ENCODE results near the gene ZNF771.

DNA sequence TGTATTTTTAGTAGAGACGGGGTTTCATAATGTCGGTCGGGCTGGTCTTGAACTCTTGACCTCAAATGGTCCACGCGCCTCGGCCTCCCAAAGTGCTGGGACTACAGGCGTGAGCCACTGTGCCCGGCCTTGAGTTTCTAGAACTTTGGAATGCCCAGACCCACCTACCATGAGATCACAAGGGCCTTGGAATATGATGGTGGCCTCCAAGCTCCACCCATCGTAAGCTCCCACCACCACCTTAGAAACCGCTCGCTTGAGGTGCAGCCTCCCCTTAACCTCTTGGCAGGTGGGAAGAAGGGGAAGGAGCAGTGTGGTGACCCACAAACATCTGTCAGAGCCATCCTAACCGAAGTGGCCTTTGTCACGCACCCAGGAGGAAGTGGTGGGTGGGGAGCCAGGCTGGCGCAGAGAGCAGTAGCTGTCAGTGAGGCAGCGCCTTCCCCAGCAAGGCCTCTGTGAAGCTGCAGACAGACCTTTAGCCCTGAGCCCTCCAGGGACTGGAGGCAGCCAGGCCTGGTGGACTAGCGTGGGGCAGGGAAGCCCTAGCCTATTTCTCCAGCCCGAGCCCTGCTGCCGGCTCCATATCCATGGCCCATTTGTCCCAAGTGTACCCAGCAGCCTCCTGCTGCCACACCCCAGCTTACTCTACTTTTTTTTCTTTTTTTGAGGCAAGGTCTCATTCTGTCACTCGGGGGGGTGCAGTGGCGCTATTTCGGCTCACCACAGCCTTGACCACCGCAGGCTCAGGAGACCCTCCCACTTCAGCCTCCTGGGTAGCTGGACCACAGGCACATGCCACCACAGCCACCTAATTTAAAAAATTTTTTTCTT lies 51.4 kb downstream of the ZNF771 start:
- no peak for TF ChIP-seq SP2 (IDR thresholded peaks at IDR 0.05; ENCODE audit: extremely low read depth, low read depth, low read length, poor library complexity, severe bottlenecking)
- TF ChIP-seq, protein P1, sequence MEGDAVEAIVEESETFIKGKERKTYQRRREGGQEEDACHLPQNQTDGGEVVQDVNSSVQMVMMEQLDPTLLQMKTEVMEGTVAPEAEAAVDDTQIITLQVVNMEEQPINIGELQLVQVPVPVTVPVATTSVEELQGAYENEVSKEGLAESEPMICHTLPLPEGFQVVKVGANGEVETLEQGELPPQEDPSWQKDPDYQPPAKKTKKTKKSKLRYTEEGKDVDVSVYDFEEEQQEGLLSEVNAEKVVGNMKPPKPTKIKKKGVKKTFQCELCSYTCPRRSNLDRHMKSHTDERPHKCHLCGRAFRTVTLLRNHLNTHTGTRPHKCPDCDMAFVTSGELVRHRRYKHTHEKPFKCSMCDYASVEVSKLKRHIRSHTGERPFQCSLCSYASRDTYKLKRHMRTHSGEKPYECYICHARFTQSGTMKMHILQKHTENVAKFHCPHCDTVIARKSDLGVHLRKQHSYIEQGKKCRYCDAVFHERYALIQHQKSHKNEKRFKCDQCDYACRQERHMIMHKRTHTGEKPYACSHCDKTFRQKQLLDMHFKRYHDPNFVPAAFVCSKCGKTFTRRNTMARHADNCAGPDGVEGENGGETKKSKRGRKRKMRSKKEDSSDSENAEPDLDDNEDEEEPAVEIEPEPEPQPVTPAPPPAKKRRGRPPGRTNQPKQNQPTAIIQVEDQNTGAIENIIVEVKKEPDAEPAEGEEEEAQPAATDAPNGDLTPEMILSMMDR (IDR thresholded peaks at IDR 0.05 in 2 of 3, conservative IDR thresholded peaks at IDR 0.05 in 1 of 3; ENCODE audit: insufficient read depth in 2 of 3, low read depth in 1 of 3, low read length in 3 of 3): no peak
- TF ChIP-seq PCBP1 (IDR thresholded peaks at IDR 0.05; ENCODE audit: low read depth, low read length, poor library complexity, severe bottlenecking): no peak
- no peak for TF ChIP-seq SRF (CRISPR knock-in tag; IDR thresholded peaks at IDR 0.05)
- no peak for TF ChIP-seq KDM5B (IDR thresholded peaks at IDR 0.05; ENCODE audit: insufficient replicate concordance, low read depth, low read length)
- no peak for TF ChIP-seq YBX1 (IDR thresholded peaks at IDR 0.05)
- TF ChIP-seq, protein P2, sequence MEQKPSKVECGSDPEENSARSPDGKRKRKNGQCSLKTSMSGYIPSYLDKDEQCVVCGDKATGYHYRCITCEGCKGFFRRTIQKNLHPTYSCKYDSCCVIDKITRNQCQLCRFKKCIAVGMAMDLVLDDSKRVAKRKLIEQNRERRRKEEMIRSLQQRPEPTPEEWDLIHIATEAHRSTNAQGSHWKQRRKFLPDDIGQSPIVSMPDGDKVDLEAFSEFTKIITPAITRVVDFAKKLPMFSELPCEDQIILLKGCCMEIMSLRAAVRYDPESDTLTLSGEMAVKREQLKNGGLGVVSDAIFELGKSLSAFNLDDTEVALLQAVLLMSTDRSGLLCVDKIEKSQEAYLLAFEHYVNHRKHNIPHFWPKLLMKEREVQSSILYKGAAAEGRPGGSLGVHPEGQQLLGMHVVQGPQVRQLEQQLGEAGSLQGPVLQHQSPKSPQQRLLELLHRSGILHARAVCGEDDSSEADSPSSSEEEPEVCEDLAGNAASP (IDR thresholded peaks at IDR 0.05): no peak
- no peak for TF ChIP-seq ZNF274 (IDR thresholded peaks at IDR 0.05; ENCODE audit: borderline replicate concordance, low read depth, low read length)

Data from K562 (cell line).